HepG2 (cell line): ENCODE measurements around the gene PEPD.

ENCODE experiments used
- CEBPB ChIP-seq: IDR thresholded peaks from 2 replicates; pipeline ENCODE4 v1.6.1; 2011; ENCODE audit warnings: low read depth, low read length, improper control_type of control experiment, borderline replicate concordance
- ZNF329 ChIP-seq: sonication (generic); formaldehyde crosslinking; IDR thresholded peaks from 2 replicates; pipeline ENCODE4 v1.9.0; 2021; ENCODE audit warnings: low read depth, mild to moderate bottlenecking, missing genetic modification reagents
- ZNF709 ChIP-seq: sonication (generic); formaldehyde crosslinking; IDR thresholded peaks from 2 replicates; pipeline ENCODE4 v1.5.0; 2020; ENCODE audit warnings: mild to moderate bottlenecking, missing genetic modification reagents

DNA sequence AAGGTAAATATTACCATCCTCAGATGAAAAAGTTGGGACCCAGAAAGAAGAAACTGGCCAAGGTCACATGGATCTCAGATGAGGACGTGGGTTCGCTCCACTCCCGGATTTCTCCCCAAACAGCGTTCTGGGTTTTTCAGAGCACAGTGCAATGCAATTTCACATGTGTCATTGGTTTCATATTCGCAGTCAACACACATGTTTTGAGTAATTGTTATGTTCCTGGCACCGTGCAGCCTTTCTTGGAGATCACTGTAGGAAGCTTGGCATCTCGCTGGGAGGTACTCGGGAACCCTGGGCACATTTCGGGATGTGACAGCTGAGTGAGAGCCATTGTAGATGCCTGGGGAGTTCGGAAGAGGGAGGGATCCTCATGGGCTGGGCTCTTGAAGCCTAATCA, 174.3 kb downstream of the PEPD start:
- no peak for TF ChIP-seq ZNF329 (CRISPR knock-in tag)
- TF ChIP-seq ZNF709: no peak
- TF ChIP-seq CEBPB: no peak
